Activated CD4-positive, CD25-positive, alpha-beta regulatory T cell treated with anti-CD3 and anti-CD28 coated beads, Interleukin-2, amount 50 U/mL, for 72 hours (primary cell): ENCODE data around the gene MC1R.
A peak's percentile ranks its signal among the peaks of the same experiment; 100 is the strongest.
"Not testable (repeated sequence)": the region's sequence is repeated elsewhere in the genome, so short reads cannot be mapped to it uniquely, and the experiment has no call there.

Experiments
- DNase-seq: peaks from one replicate; pipeline ENCODE4 v3.0.0; 2021

MC1R gene

GRCh38 chr16:89915303-89916232 is 3.1 kb upstream of the MC1R start:
- no peak for DNase-seq

- peak; percentile 76 for DNase-seq
Observed at GRCh38 chr16:89917773-89918452, 749 bp upstream of the MC1R start.

GRCh38 chr16:89919535-89920406 is 1.1 kb downstream of the MC1R start:
- DNase-seq, result no peak

- DNase-seq, result no peak
Observed at GRCh38 chr16:89920723-89921122, 2.1 kb downstream of the MC1R start.

- no peak for DNase-seq
Observed at GRCh38 chr16:89921131-89921701, 2.6 kb downstream of the MC1R start.

- DNase-seq, result no peak
Observed at GRCh38 chr16:89921702-89922476, 3.2 kb downstream of the MC1R start.

- DNase-seq, result no peak
Observed at GRCh38 chr16:89922477-89922883, 3.8 kb downstream of the MC1R start.

GRCh38 chr16:89922884-89923639 is 4.4 kb downstream of the MC1R start, which contains the start of gene TUBB3:
TUBB3 (plus strand) TSS chr16:89923342; CDS start chr16:89923402, 60 bp downstream.
- peak; percentile 63 for DNase-seq

GRCh38 chr16:89923640-89924296 is 5.1 kb downstream of the MC1R start:
- no peak for DNase-seq

GRCh38 chr16:89924297-89924924 is 5.7 kb downstream of the MC1R start:
- no peak for DNase-seq

- no peak for DNase-seq
Observed at GRCh38 chr16:89924925-89925307, 6.3 kb downstream of the MC1R start.

GRCh38 chr16:89925596-89926079 is 7.0 kb downstream of the MC1R start:
- DNase-seq, result no peak

GRCh38 chr16:89931305-89931896 is 12.7 kb downstream of the MC1R start:
- no peak for DNase-seq

- no peak for DNase-seq
Observed at GRCh38 chr16:89931964-89932363, 13.3 kb downstream of the MC1R start.

- DNase-seq, result not testable (repeated sequence)
Observed at GRCh38 chr16:89934019-89934418, 15.4 kb downstream of the MC1R start.

- DNase-seq, result no peak
Observed at GRCh38 chr16:89934611-89935553, 16.2 kb downstream of the MC1R start.

- DNase-seq, result not testable (repeated sequence)
Observed at GRCh38 chr16:89935620-89936019, 17.0 kb downstream of the MC1R start.

- no peak for DNase-seq
Observed at GRCh38 chr16:89936034-89936433, 17.4 kb downstream of the MC1R start.
